GM12874 (cell line): Measurements from ENCODE around the gene TMEM208.

Source experiments
- CTCF ChIP-seq: IDR thresholded peaks from 2 replicates; pipeline ENCODE4 v1.5.1; 2011; ENCODE audit warnings: low read depth, mild to moderate bottlenecking, control low read depth, low read length, moderate library complexity; ENCODE audit not compliant: insufficient read depth

The TMEM208 gene

GRCh38 chr16:67199808-67200198, 27.1 kb upstream of the TMEM208 start:
- 0 out of 2 replicates have a peak, but pooled peaks have one; percentile 16 for TF ChIP-seq CTCF

- TF ChIP-seq CTCF = no peak
Observed at GRCh38 chr16:67200491-67200890, 26.4 kb upstream of the TMEM208 start.

- TF ChIP-seq CTCF = no peak
Observed at GRCh38 chr16:67201411-67202345, 25.3 kb upstream of the TMEM208 start.

GRCh38 chr16:67202426-67202825, 24.5 kb upstream of the TMEM208 start:
- TF ChIP-seq CTCF = no peak

- TF ChIP-seq CTCF = no peak
Observed at GRCh38 chr16:67202956-67203493, 23.9 kb upstream of the TMEM208 start.

- TF ChIP-seq CTCF = no peak
Observed at GRCh38 chr16:67204076-67204475, 22.9 kb upstream of the TMEM208 start.

- no peak for TF ChIP-seq CTCF
Observed at GRCh38 chr16:67206129-67206837, 20.6 kb upstream of the TMEM208 start.
